A549 treated with AZD2906 at 1 μM for 4 hours (cell line): ENCODE measurements around the gene IL21R. TPM values are rescaled to one million over a fixed set of nuclear protein-coding genes. Genes with fewer than 3 reads are reported as not detected.

ENCODE experiments used
- total RNA-seq: library from RNA; stranded (reverse); fragments of 200-300 nt; extraction: Qiagen RNA extraction; gene quantifications from 5 replicates; pipeline ENCODE4 v1.2.3, GENCODE V29; 2022

Gene IL21R
- total RNA-seq = 0.03 to 0.11 TPM (median 0.06 TPM) in 4 of 5 replicates, not detected in the other

GRCh38 chr16:27401768-27402568 lies at the start of gene IL21R:
IL21R (plus strand) TSS chr16:27402174; CDS start chr16:27430072, 27,898 bp downstream.

Other genes starting within 250 kb of the IL21R start
- gene KDM8, start 198.6 kb upstream of the IL21R start, total RNA-seq = 1.7 to 2.9 TPM (median 2.2 TPM) in 5 replicates
- 57.5 to 62.3 TPM (median 60.5 TPM) in 5 replicates for gene NSMCE1, start 133.4 kb upstream of the IL21R start, total RNA-seq
- 27.1 to 30.6 TPM (median 29.5 TPM) in 5 replicates for gene IL4R, start 88.2 kb upstream of the IL21R start, total RNA-seq
- 58.9 to 73.3 TPM (median 64.9 TPM) in 5 replicates for gene GTF3C1, start 147.7 kb downstream of the IL21R start, total RNA-seq
- gene KATNIP, start 148.0 kb downstream of the IL21R start, total RNA-seq = 10.3 to 13.2 TPM (median 11.2 TPM) in 5 replicates